Peyer's patch (tissue), 4 donors: ENCODE results near the gene GALNS. TPM values are rescaled to one million over a fixed set of nuclear protein-coding genes. Genes with fewer than 3 reads are reported as not detected.

Experiments used
- DNase-seq, 3 donors: peaks; one replicate each; pipeline ENCODE4 v3.0.0-alpha.2; 2017 to 2019
- H3K27ac ChIP-seq, 4 donors: fragments of 200-600 bp; sonication (generic); one replicate each; pipeline ENCODE4 v1.5.1; 2016 to 2019
- H3K27me3 ChIP-seq, 2 donors: fragments of 200-600 bp; sonication (generic); one replicate each; pipeline ENCODE4 v1.5.1; 2019
- H3K36me3 ChIP-seq, 3 donors: fragments of 200-600 bp; sonication (generic); one replicate each; pipeline ENCODE4 v1.5.1; 2016 to 2019
- H3K4me1 ChIP-seq, 4 donors: fragments of 200-600 bp; sonication (generic); one replicate each; pipeline ENCODE4 v1.5.1; 2016 to 2019
- H3K4me3 ChIP-seq, 4 donors: fragments of 200-600 bp; sonication (generic); 1 replicate in 3 of 4; 2 replicates in 1 of 4; pipeline ENCODE4 v1.5.1; 2016 to 2019; ENCODE audit warnings: mild to moderate bottlenecking in 1 of 4
- H3K9me3 ChIP-seq, 4 donors: fragments of 200-600 bp; sonication (generic); one replicate each; pipeline ENCODE4 v1.5.1; 2016 to 2019; ENCODE audit warnings: mild to moderate bottlenecking in 1 of 4
- POLR2A ChIP-seq, 2 donors: fragments of 450-650 bp; IDR thresholded peaks; one replicate each; pipeline ENCODE4 v1.5.1; 2017; ENCODE audit warnings: antibody characterized with exemption in 2 of 2, mild to moderate bottlenecking in 2 of 2, moderate library complexity in 2 of 2
- total RNA-seq, 4 donors: library from RNA; depleted of rRNA; stranded (reverse); fragments of >200 nt; gene quantifications; one replicate each; pipeline ENCODE4 v1.1.0, GENCODE V29; 2016
- TF ChIP-seq, protein P1 (sequence below), 6 experiments: fragments of 450-650 bp in 4 of 6; fragments of 200-600 bp in 2 of 6; sonication (generic) in 1 of 6; IDR thresholded peaks; one replicate each; pipeline ENCODE4 v1.5.1; 2017 to 2019; ENCODE audit warnings: antibody characterized with exemption in 6 of 6, mild to moderate bottlenecking in 3 of 6, moderate library complexity in 1 of 6

GALNS gene
- total RNA-seq, 4 donors from 2014 or later, result 46.4 to 180 (median 133) TPM

GRCh38 chr16:88770461-88771293, 86.1 kb downstream of the GALNS start:
- H3K27ac ChIP-seq, result peak overlapping the region; percentile 15 to 89 (median 70)
- H3K36me3 ChIP-seq, result no peaks in the 10 kb centered on the region
- H3K4me1 ChIP-seq, result peaks cover 9 to 78% (median 17%) of the 10 kb centered on the region in 4 donors
- H3K27me3 ChIP-seq, result no peaks in the 10 kb centered on the region
- no peaks in the 10 kb centered on the region for H3K9me3 ChIP-seq
- H3K4me3 ChIP-seq, result peak overlapping the region in 2 of 4 donors; percentile 37 to 44
- peak; percentile 25 to 88 (median 82) for DNase-seq
- TF ChIP-seq, protein P1, sequence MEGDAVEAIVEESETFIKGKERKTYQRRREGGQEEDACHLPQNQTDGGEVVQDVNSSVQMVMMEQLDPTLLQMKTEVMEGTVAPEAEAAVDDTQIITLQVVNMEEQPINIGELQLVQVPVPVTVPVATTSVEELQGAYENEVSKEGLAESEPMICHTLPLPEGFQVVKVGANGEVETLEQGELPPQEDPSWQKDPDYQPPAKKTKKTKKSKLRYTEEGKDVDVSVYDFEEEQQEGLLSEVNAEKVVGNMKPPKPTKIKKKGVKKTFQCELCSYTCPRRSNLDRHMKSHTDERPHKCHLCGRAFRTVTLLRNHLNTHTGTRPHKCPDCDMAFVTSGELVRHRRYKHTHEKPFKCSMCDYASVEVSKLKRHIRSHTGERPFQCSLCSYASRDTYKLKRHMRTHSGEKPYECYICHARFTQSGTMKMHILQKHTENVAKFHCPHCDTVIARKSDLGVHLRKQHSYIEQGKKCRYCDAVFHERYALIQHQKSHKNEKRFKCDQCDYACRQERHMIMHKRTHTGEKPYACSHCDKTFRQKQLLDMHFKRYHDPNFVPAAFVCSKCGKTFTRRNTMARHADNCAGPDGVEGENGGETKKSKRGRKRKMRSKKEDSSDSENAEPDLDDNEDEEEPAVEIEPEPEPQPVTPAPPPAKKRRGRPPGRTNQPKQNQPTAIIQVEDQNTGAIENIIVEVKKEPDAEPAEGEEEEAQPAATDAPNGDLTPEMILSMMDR (IDR thresholded peaks at IDR 0.05), result no peak
- TF ChIP-seq POLR2A (IDR thresholded peaks at IDR 0.05), result peak in 1 of 2 donors; percentile 37

DNA sequence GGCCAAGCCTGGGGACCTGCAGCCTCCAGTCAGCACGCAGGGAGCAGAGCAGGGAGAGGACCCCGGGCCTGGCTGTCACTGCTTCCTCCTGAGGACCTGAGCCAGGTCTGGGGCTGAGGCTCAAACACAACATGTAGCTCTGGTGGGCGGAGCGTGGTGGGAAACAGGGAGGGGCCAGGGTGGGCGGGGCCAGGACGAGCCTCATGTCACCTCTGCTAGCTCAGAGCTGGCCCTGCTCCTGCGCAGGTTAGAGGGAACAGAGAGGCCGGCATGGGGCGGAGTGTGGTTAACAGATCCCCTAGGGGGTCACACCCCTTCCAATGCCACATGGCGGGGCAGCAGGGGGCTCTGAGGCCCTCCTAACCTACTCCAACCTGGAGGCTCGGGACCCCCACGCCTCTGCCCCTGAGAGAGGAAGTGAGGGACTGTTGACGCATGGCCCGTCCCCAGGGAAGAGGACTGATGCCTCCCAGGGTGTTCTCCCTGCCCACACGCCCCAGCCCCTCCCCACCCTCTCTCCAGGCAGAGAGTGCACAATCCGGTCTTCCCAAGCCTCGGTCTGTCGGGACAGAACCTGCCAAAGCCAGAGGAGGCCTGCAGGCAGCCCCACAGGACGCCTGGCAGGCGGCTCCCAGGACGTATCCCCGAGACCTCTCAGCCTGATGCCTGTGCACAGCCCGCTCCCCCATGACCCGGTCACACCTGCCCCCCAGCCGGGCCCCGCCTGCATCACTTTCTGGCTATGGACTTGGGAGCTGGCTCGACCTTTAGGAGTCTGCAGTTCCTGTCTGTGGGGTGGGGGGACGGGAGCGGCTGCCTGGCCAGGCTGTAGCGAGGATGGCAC, 86.9 kb downstream of the GALNS start:
- TF ChIP-seq, protein P1 (IDR thresholded peaks at IDR 0.05), result no peak
- no peak for TF ChIP-seq POLR2A (IDR thresholded peaks at IDR 0.05)
- peak; percentile 56 to 76 (median 67) for DNase-seq
- Histone ChIP-seq H3K4me3 (peak overlapping the region in 2 of 4 donors; percentile 37 to 44), H3K27ac (peak overlapping the region; percentile 15 to 89 (median 70)), H3K4me1 (peaks cover 9 to 78% (median 17%) of the 10 kb centered on the region in 4 donors), H3K9me3 (no peaks in the 10 kb centered on the region), H3K27me3 (no peaks in the 10 kb centered on the region), H3K36me3 (no peaks in the 10 kb centered on the region)

GRCh38 chr16:88768071-88768783, 88.5 kb downstream of the GALNS start:
- H3K27ac ChIP-seq, result peak overlapping the region in 3 of 4 donors; percentile 49 to 89 (median 87)
- H3K9me3 ChIP-seq, result no peaks in the 10 kb centered on the region
- no peak for TF ChIP-seq POLR2A (IDR thresholded peaks at IDR 0.05)
- TF ChIP-seq, protein P1 (IDR thresholded peaks at IDR 0.05), result no peak
- H3K36me3 ChIP-seq, result no peaks in the 10 kb centered on the region
- DNase-seq, result no peak
- no peaks in the 10 kb centered on the region for H3K27me3 ChIP-seq
- H3K4me3 ChIP-seq, result peak overlapping the region in 1 of 4 donors; percentile 2
- H3K4me1 ChIP-seq, result peaks cover 9 to 69% (median 17%) of the 10 kb centered on the region in 4 donors

- H3K9me3 ChIP-seq, result no peaks in the 10 kb centered on the region
- TF ChIP-seq, protein P1 (IDR thresholded peaks at IDR 0.05), result no peak
- TF ChIP-seq POLR2A (IDR thresholded peaks at IDR 0.05), result no peak
- peaks cover 9 to 70% (median 17%) of the 10 kb centered on the region in 4 donors for H3K4me1 ChIP-seq
- H3K4me3 ChIP-seq, result no peak overlapping the region
- DNase-seq, result no peak
- H3K27ac ChIP-seq, result peak overlapping the region in 3 of 4 donors; percentile 31 to 89 (median 87)
- H3K27me3 ChIP-seq, result no peaks in the 10 kb centered on the region
- H3K36me3 ChIP-seq, result no peaks in the 10 kb centered on the region
These were observed 89.1 kb downstream of the GALNS start for GRCh38 chr16:88767546-88768070.

- Histone ChIP-seq H3K4me1 (peaks cover 9 to 70% (median 17%) of the 10 kb centered on the region in 4 donors), H3K36me3 (no peaks in the 10 kb centered on the region), H3K4me3 (no peak overlapping the region), H3K27me3 (no peaks in the 10 kb centered on the region), H3K27ac (peak overlapping the region in 2 of 4 donors; percentile 87 to 89), H3K9me3 (no peaks in the 10 kb centered on the region)
- DNase-seq, result no peak
- TF ChIP-seq POLR2A (IDR thresholded peaks at IDR 0.05), result no peak
- TF ChIP-seq, protein P1 (IDR thresholded peaks at IDR 0.05), result no peak
These were observed 89.8 kb downstream of the GALNS start for GRCh38 chr16:88766975-88767374.
